ENCODE measurements around the gene TTLL10.
"Not testable (repeated sequence)": the region's sequence is repeated elsewhere in the genome, so short reads cannot be mapped to it uniquely, and the experiment has no call there.

The TTLL10 gene

GRCh38 chr1:1148061-1148460 lies 25.6 kb upstream of the TTLL10 start:
- DNase-seq (ENCODE audit: low spot score): no peak
- no peak overlapping the region for H3K27ac ChIP-seq
- TF ChIP-seq, protein P1, sequence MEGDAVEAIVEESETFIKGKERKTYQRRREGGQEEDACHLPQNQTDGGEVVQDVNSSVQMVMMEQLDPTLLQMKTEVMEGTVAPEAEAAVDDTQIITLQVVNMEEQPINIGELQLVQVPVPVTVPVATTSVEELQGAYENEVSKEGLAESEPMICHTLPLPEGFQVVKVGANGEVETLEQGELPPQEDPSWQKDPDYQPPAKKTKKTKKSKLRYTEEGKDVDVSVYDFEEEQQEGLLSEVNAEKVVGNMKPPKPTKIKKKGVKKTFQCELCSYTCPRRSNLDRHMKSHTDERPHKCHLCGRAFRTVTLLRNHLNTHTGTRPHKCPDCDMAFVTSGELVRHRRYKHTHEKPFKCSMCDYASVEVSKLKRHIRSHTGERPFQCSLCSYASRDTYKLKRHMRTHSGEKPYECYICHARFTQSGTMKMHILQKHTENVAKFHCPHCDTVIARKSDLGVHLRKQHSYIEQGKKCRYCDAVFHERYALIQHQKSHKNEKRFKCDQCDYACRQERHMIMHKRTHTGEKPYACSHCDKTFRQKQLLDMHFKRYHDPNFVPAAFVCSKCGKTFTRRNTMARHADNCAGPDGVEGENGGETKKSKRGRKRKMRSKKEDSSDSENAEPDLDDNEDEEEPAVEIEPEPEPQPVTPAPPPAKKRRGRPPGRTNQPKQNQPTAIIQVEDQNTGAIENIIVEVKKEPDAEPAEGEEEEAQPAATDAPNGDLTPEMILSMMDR (IDR thresholded peaks at IDR 0.05): no peak
- H3K4me3 ChIP-seq: no peak overlapping the region

DNA sequence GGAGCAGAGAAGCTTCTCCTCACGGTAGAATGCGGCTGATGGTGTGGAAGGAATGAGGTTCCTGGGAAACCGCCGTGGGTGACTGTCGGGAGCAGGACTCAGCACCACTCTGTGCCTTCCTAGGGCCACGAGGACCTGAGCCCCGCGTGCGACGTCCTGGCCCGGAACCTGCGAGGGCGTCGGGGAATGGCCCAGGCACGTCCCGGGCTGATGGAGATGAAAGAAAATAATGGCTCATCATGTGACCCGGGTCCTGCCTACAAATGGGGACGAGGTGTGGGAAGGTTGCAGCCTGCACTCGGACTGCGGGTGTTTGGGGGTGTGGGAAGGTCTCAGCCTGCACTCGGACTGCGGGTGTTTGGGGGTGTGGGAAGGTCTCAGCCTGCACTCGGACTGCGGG lies 25.1 kb upstream of the TTLL10 start:
- DNase-seq (ENCODE audit: low spot score): no peak
- Histone ChIP-seq H3K4me3 (no peak overlapping the region), H3K27ac (no peak overlapping the region)
- TF ChIP-seq, protein P1 (IDR thresholded peaks at IDR 0.05): no peak

- no peak for DNase-seq (ENCODE audit: low spot score)
- Histone ChIP-seq H3K4me3 (no peak overlapping the region), H3K27ac (no peak overlapping the region)
- TF ChIP-seq, protein P1 (IDR thresholded peaks at IDR 0.05): no peak
These were observed 24.3 kb upstream of the TTLL10 start for GRCh38 chr1:1149416-1149815.

- DNase-seq (ENCODE audit: low spot score): no peak
- H3K4me3 ChIP-seq: no peak overlapping the region
- TF ChIP-seq, protein P1 (IDR thresholded peaks at IDR 0.05): no peak
- H3K27ac ChIP-seq: no peak overlapping the region
These were observed 23.6 kb upstream of the TTLL10 start for GRCh38 chr1:1150100-1150499.

GRCh38 chr1:1151306-1151705 lies 22.4 kb upstream of the TTLL10 start:
- no peak for DNase-seq (ENCODE audit: low spot score)
- TF ChIP-seq, protein P1 (IDR thresholded peaks at IDR 0.05): no peak
- Histone ChIP-seq H3K27ac (no peak overlapping the region), H3K4me3 (no peak overlapping the region)

- not testable (repeated sequence) for DNase-seq (ENCODE audit: low spot score); H3K27ac ChIP-seq; H3K4me3 ChIP-seq
These were observed 21.2 kb upstream of the TTLL10 start for GRCh38 chr1:1152431-1152830.

GRCh38 chr1:1153215-1153614 lies 20.5 kb upstream of the TTLL10 start:
- not testable (repeated sequence) for H3K4me3 ChIP-seq; DNase-seq (ENCODE audit: low spot score); H3K27ac ChIP-seq

DNA sequence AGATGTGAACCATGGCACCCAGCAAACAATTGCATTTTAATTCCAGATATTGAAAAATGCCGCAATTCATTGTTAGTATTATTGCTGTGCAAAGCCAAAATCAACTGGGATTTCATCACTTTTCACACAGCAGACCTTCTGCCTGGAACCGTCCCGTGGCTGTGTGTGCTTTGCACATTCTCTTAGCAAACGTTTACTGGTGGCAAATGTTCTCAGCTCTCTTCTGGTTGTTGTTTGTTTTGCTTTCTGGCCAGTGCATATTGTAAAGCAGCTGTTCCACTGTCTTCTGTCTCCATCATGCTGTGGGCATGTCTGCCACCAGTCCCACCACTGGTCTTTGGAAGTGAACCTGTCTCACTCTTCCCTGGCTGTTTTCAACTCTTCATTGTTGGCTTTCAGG lies 19.8 kb upstream of the TTLL10 start:
- Histone ChIP-seq H3K27ac (no peak overlapping the region), H3K4me3 (no peak overlapping the region)
- TF ChIP-seq, protein P1 (IDR thresholded peaks at IDR 0.05): no peak
- no peak for DNase-seq (ENCODE audit: low spot score)
